Measurements from ENCODE around the gene ZNHIT2. TPM values are rescaled to one million over a fixed set of nuclear protein-coding genes. Genes with fewer than 3 reads are reported as not detected.

The ZNHIT2 gene
- 5.7 and 6.5 TPM in 2 replicates for total RNA-seq (2016; rRNA removed; fragmentation: Illumina TruSeq; extraction: Trizol)
- 2.9 and 4.3 TPM in 2 replicates for total RNA-seq (2016; cell fraction: cytosol; rRNA removed; fragmentation: Illumina TruSeq; extraction: Trizol; ENCODE audit: low read depth)
- 5.4 and 6.3 TPM in 2 replicates for total RNA-seq (2016; cell fraction: insoluble cytoplasmic fraction; rRNA removed; fragmentation: Illumina TruSeq; extraction: Trizol)
- total RNA-seq (2016; cell fraction: membrane; rRNA removed; fragmentation: Illumina TruSeq; extraction: Trizol), result 3.5 and 4.3 TPM in 2 replicates
- 3.6 and 3.9 TPM in 2 replicates for total RNA-seq (2016; cell fraction: nucleus; rRNA removed; fragmentation: Illumina TruSeq; extraction: Trizol)
- 1.1 TPM in 2 replicates for polyA plus RNA-seq (2011; rRNA removed)
- polyA plus RNA-seq (2011; cell fraction: cytosol; rRNA removed), result 0.86 and 2.0 TPM in 2 replicates
- 1.7 and 2.2 TPM in 2 replicates for polyA plus RNA-seq (2011; cell fraction: nucleus; rRNA removed)
- 1.6 and 2.5 TPM in 2 replicates for polyA plus RNA-seq (2012)
- 3.0 and 3.1 TPM in 2 replicates for polyA plus RNA-seq (2016; cell fraction: cytosol; fragmentation: Illumina TruSeq; extraction: Trizol; ENCODE audit: low read depth)
- polyA plus RNA-seq (2016; cell fraction: insoluble cytoplasmic fraction; fragmentation: Illumina TruSeq; extraction: Trizol; ENCODE audit: low read depth), result 4.0 and 4.7 TPM in 2 replicates
- 2.8 and 2.9 TPM in 2 replicates for polyA plus RNA-seq (2016; cell fraction: membrane; fragmentation: Illumina TruSeq; extraction: Trizol; ENCODE audit: low read depth)
- 6.2 and 6.5 TPM in 2 replicates for polyA plus RNA-seq (2016; cell fraction: nucleus; fragmentation: Illumina TruSeq; extraction: Trizol; ENCODE audit: insufficient read depth, low read depth)
- 3.0 and 5.8 TPM in 2 replicates for polyA minus RNA-seq (2011; rRNA and poly(A)+ RNA removed; ENCODE audit: low replicate concordance)
- polyA minus RNA-seq (2011; cell fraction: cytosol; rRNA and poly(A)+ RNA removed), result 2.4 and 3.3 TPM in 2 replicates
- 0.75 and 4.1 TPM in 2 replicates for polyA minus RNA-seq (2011; cell fraction: nucleus; rRNA and poly(A)+ RNA removed)
- percentile 52 among the genes with signal in this experiment for Bru-seq, nascent RNA
- percentile 51 among the genes with signal in this experiment for BruChase-seq, experiment 1, labeled RNA remaining after a 6-hour chase
- percentile 51 among the genes with signal in this experiment for BruChase-seq, experiment 2, labeled RNA remaining after a 2-hour chase
- long read RNA-seq, experiment 1, transcript ZNHIT2-201 (1 exons, 1,306 nt), result major isoform, 11 of 11 reads
- long read RNA-seq, experiment 1, partial matches to known transcripts, result 0 of 11 reads
- long read RNA-seq, experiment 1, other reads (novel, unspliced or antisense), result 0 of 11 reads
- long read RNA-seq, experiment 2, transcript ZNHIT2-201 (1 exons, 1,306 nt), result major isoform, 23 of 23 reads
- long read RNA-seq, experiment 2, partial matches to known transcripts, result 0 of 23 reads
- long read RNA-seq, experiment 2, other reads (novel, unspliced or antisense), result 0 of 23 reads

- DNase-seq (ENCODE audit: low spot score) (peak; percentile 96), ATAC-seq (peak; percentile 59), FAIRE-seq (peak; percentile 95)
- WGBS (ENCODE audit: low lambda C conversion rate), result 0% methylated on average over 5 of the region's 89 CpGs
- H3K9ac ChIP-seq (ENCODE audit: insufficient read depth, low read depth, low read length), result peak within 1 kb of the TSS; percentile 90
- H3K4me1 ChIP-seq (ENCODE audit: insufficient read depth, low read length), result peaks cover 42% of the 10 kb centered on the region
- H3K27me3 ChIP-seq (ENCODE audit: control insufficient read depth in 1 of 2, insufficient read depth in 2 of 2, low read length in 2 of 2), result no peaks in the 10 kb centered on the region; a peak in 1 of 5 replicates
- POLR2A ChIA-PET, result interaction anchor here (1.0 to 4.1 kb wide), 14 partner anchors 11 to 339 kb away, joined by 3 to 23 read pairs (median 4); partner anchors contain the start of genes CAPN1, GPHA2, SAC3D1 and SNX15
- H3K9me3 ChIP-seq (ENCODE audit: low read length), result no peaks in the 10 kb centered on the region
- no TSS peak for BruUV-seq (replicated peaks)
- in situ Hi-C loops (cut with HindIII; ENCODE audit: extremely low pct_ligation_motif_present, low pct_unique_long_range_greater_than_20kb) (no loop called here), intact Hi-C loops (cut with micrococcal nuclease; ENCODE audit: unreplicated experiment) (loop anchor here (2.0 kb wide), 1 partner anchor 49 kb away; no protein-coding TSS in a partner anchor)
- peaks cover 7 to 22% of the 10 kb centered on the region in 2 experiments; a peak in 4 of 5 replicates for H3K36me3 ChIP-seq (replicated peaks in 1 of 2; ENCODE audit: control insufficient read depth in 1 of 2, insufficient read depth in 2 of 2, low read length in 2 of 2)
- H3K4me3 ChIP-seq (replicated peaks in 1 of 3; ENCODE audit: insufficient read depth in 1 of 3, low read depth in 2 of 3, low read length in 3 of 3), result peak within 1 kb of the TSS; percentile 73 to 88 (median 80)
- CTCF ChIA-PET (ENCODE audit: low intra/inter-chr PET ratio, low total read pairs), result interaction anchor here (1.4 to 1.5 kb wide), 2 partner anchors 63 to 103 kb away, joined by 5 to 11 read pairs; partner anchors contain the start of genes ARL2 and CAPN1
- H2AFZ ChIP-seq (ENCODE audit: low read length), result no peak within 1 kb of the TSS
- no peaks in the 10 kb centered on the region for H4K20me1 ChIP-seq (ENCODE audit: insufficient read depth, low read length)
- peaks cover 26% of the 10 kb centered on the region for H3K79me2 ChIP-seq (ENCODE audit: insufficient read depth, low read length)
- H3K4me2 ChIP-seq (ENCODE audit: low read depth, low read length), result peak within 1 kb of the TSS; percentile 80
- H3K27ac ChIP-seq (ENCODE audit: extremely low read length, insufficient read depth, low read length), result peak within 1 kb of the TSS; percentile 75
- TF ChIP-seq GLI4 (CRISPR knock-in tag; IDR thresholded peaks at IDR 0.05; ENCODE audit: borderline replicate concordance) (no peak), ISX (CRISPR knock-in tag; conservative IDR thresholded peaks at IDR 0.05) (no peak), ZNF549 (CRISPR knock-in tag; IDR thresholded peaks at IDR 0.05) (no peak), IRX3 (CRISPR knock-in tag; IDR thresholded peaks at IDR 0.05; ENCODE audit: borderline replicate concordance, low read depth) (0 out of 2 replicates have a peak, but pooled peaks have one; percentile 73), SP1 (IDR thresholded peaks at IDR 0.05) (no peak), SP1 (CRISPR knock-in tag; IDR thresholded peaks at IDR 0.05) (peak; percentile 66; the same call in 1 of the 2 replicates), ZNF10 (CRISPR knock-in tag; IDR thresholded peaks at IDR 0.05; ENCODE audit: borderline replicate concordance, low read depth) (no peak), TOPORS (CRISPR knock-in tag; IDR thresholded peaks at IDR 0.05) (peak; percentile 78), CBFB (CRISPR knock-in tag; IDR thresholded peaks at IDR 0.05) (0 out of 2 replicates have a peak, but pooled peaks have one; percentile 36), ZNF773 (CRISPR knock-in tag; IDR thresholded peaks at IDR 0.05; ENCODE audit: borderline replicate concordance) (no peak), ZSCAN22 (CRISPR knock-in tag; IDR thresholded peaks at IDR 0.05) (0 out of 2 replicates have a peak, but pooled peaks have one; percentile 56), SIX4 (CRISPR knock-in tag; IDR thresholded peaks at IDR 0.05) (no peak), KDM6A (CRISPR knock-in tag; IDR thresholded peaks at IDR 0.05; ENCODE audit: low read depth) (no peak), ZNF367 (CRISPR knock-in tag; IDR thresholded peaks at IDR 0.05; ENCODE audit: borderline replicate concordance) (no peak), ZBTB38 (CRISPR knock-in tag; IDR thresholded peaks at IDR 0.05) (no peak; the same call in none of the 2 replicates), SP4 (CRISPR knock-in tag; IDR thresholded peaks at IDR 0.05) (peak; percentile 75), MXD4 (CRISPR knock-in tag; IDR thresholded peaks at IDR 0.05) (peak; percentile 88), ZNF292 (CRISPR knock-in tag; IDR thresholded peaks at IDR 0.05; ENCODE audit: borderline replicate concordance, low read depth) (no peak), YEATS4 (CRISPR knock-in tag; IDR thresholded peaks at IDR 0.05; ENCODE audit: borderline replicate concordance) (no peak; the same call in 1 of the 2 replicates), HNRNPUL1 (IDR thresholded peaks at IDR 0.05; ENCODE audit: low read depth, low read length) (0 out of 2 replicates have a peak, but pooled peaks have one; percentile 22)
These were observed at the start of gene ZNHIT2 for GRCh38 chr11:65117206-65118096. ZNHIT2 (minus strand) TSS chr11:65117701; CDS start chr11:65117653, 48 bp downstream.
